GM12878 (cell line): ENCODE results near the gene DEFB110. TPM values are rescaled to one million over a fixed set of nuclear protein-coding genes. Genes with fewer than 3 reads are reported as not detected.

Experiments
- ATAC-seq: fragments of 200-7000 bp; cut with Tn5 transposase; 3 replicates; pipeline ENCODE4 v1.9.1; 2020; ENCODE audit warnings: mild to moderate bottlenecking, moderate library complexity
- Bru-seq: library from RNA; stranded (reverse); fragments of 400-500 nt; gene quantifications from one replicate; lab custom pipeline; 2021; lab: Mats Ljungman, UMichigan
- BruChase-seq, 2 experiments: library from RNA; stranded (reverse); fragments of 400-500 nt; gene quantifications; one replicate each; lab custom pipeline; 2021; lab: Mats Ljungman, UMichigan
- BruUV-seq: library from RNA; stranded (reverse); fragments of 400-500 nt; replicated peaks from 2 replicates; lab custom pipeline; 2021; lab: Mats Ljungman, UMichigan
- CTCF ChIA-PET: fragments of 300-600 bp; sonication (Branson Sonifier 250); formaldehyde crosslinking; extraction: SDS; loops from one replicate; lab custom pipeline; 2021; ENCODE audit warnings: inconsistent platforms; lab: Yijun Ruan, JAX
- POLR2A ChIA-PET: fragments of 350-600 bp; formaldehyde crosslinking; extraction: SDS; loops from one replicate; lab custom pipeline; 2021; ENCODE audit warnings: inconsistent platforms; lab: Charles Lee
- RAD21 ChIA-PET: fragments of 300-600 bp; sonication (Branson Sonifier 250); formaldehyde crosslinking; loops from one replicate; lab custom pipeline; 2023; ENCODE audit warnings: antibody characterized with exemption; ENCODE audit not compliant: unreplicated experiment; lab: Charles Lee
- SMC1A ChIA-PET: fragments of 300-600 bp; sonication (Branson Sonifier 250); formaldehyde crosslinking; loops from one replicate; lab custom pipeline; 2023; ENCODE audit not compliant: unreplicated experiment, uncharacterized antibody; lab: Charles Lee
- DNase-seq: peaks from one replicate; pipeline ENCODE4 v3.0.0-alpha.2; 2011; ENCODE audit warnings: low read depth, low spot score
- FAIRE-seq: peaks from 3 replicates; lab custom pipeline; 2011; peaks lifted over from hg19 to GRCh38; lab: Jason Lieb, UNC
- H2AFZ ChIP-seq: 2 replicates; pipeline ENCODE4 v1.6.0; 2011; ENCODE audit warnings: low read depth, low read length, control low read depth; ENCODE audit not compliant: control insufficient read depth
- H3K27ac ChIP-seq: 2 replicates; pipeline ENCODE4 v1.5.1; 2011; ENCODE audit warnings: control low read depth; ENCODE audit not compliant: control insufficient read depth, insufficient read depth
- H3K27me3 ChIP-seq, 2 experiments: replicated peaks in 1 of 2; 2 replicates each; pipeline versions ENCODE4 v1.6.0 to v1.6.1; 2011; ENCODE audit warnings: low read length in 1 of 2; ENCODE audit not compliant: control insufficient read depth in 2 of 2, insufficient read depth in 2 of 2
- H3K36me3 ChIP-seq, 2 experiments: 2 replicates each; pipeline ENCODE4 v1.5.1; 2011; ENCODE audit warnings: low read length in 1 of 2; ENCODE audit not compliant: control insufficient read depth in 2 of 2, insufficient read depth in 2 of 2
- H3K4me1 ChIP-seq: 2 replicates; pipeline ENCODE4 v1.6.1; 2011; ENCODE audit warnings: mild to moderate bottlenecking, low read length, moderate library complexity, mixed read lengths; ENCODE audit not compliant: control insufficient read depth, insufficient read depth
- H3K4me2 ChIP-seq: 2 replicates; pipeline ENCODE4 v1.6.0; 2011; ENCODE audit warnings: control low read depth; ENCODE audit not compliant: control insufficient read depth, insufficient read depth
- H3K4me3 ChIP-seq: fragments of 200-600 bp; sonication (generic); 2 replicates; pipeline ENCODE4 v1.5.1; 2016
- H3K79me2 ChIP-seq: 2 replicates; pipeline ENCODE4 v1.6.0; 2011; ENCODE audit warnings: low read length; ENCODE audit not compliant: control insufficient read depth, insufficient read depth
- H3K9ac ChIP-seq: 2 replicates; pipeline ENCODE4 v1.8.0; 2011; ENCODE audit warnings: low read length, control low read depth, mixed read lengths; ENCODE audit not compliant: control insufficient read depth, insufficient read depth
- H3K9me3 ChIP-seq: replicated peaks from 3 replicates; pipeline ENCODE4 v1.5.1; 2011; ENCODE audit warnings: mild to moderate bottlenecking, low read length; ENCODE audit not compliant: control insufficient read depth, insufficient read depth
- H4K20me1 ChIP-seq: 2 replicates; pipeline ENCODE4 v1.6.0; 2011; ENCODE audit not compliant: control insufficient read depth, insufficient read depth
- HDGF ChIP-seq: fragments of 450-650 bp; IDR thresholded peaks from 2 replicates; pipeline ENCODE4 v1.6.1; 2016; ENCODE audit warnings: antibody characterized with exemption
- RAD21 ChIP-seq: IDR thresholded peaks from 2 replicates; pipeline ENCODE4 v1.6.1; 2011; ENCODE audit warnings: mild to moderate bottlenecking, low read depth, low read length, moderate library complexity; ENCODE audit not compliant: insufficient read depth
- SIN3A ChIP-seq: IDR thresholded peaks from 2 replicates; pipeline ENCODE4 v1.6.1; 2012; ENCODE audit warnings: low read depth, low read length, improper control_type of control experiment
- ZBTB11 ChIP-seq: fragments of 450-650 bp; formaldehyde crosslinking; IDR thresholded peaks from 2 replicates; pipeline ENCODE4 v1.5.0; 2022; ENCODE audit warnings: mild to moderate bottlenecking, missing genetic modification characterization
- ZBTB40 ChIP-seq: fragments of 450-650 bp; IDR thresholded peaks from 2 replicates; pipeline ENCODE4 v1.6.1; 2016; ENCODE audit warnings: mild to moderate bottlenecking, moderate library complexity, borderline replicate concordance
- ZNF217 ChIP-seq: fragments of 450-650 bp; IDR thresholded peaks from 2 replicates; pipeline ENCODE4 v1.6.1; 2017; ENCODE audit warnings: antibody characterized with exemption, mild to moderate bottlenecking
- ZNF592 ChIP-seq: fragments of 450-650 bp; IDR thresholded peaks from 2 replicates; pipeline ENCODE4 v1.6.1; 2017; ENCODE audit warnings: mild to moderate bottlenecking, moderate library complexity
- in situ Hi-C: fragments of 300-500 bp; cut with MboI; formaldehyde crosslinking; loops from 9 replicates; pipeline ENCODE4 v1.14.3; 2018; ENCODE audit warnings: mixed read lengths
- intact Hi-C: fragments of 100-400 bp; cut with micrococcal nuclease; formaldehyde crosslinking; loops from one replicate; pipeline ENCODE4 v1.14.2; 2022; ENCODE audit not compliant: unreplicated experiment
- long read RNA-seq, 2 experiments: library from polyadenylated mRNA; unstranded; transcript quantifications; one replicate each; pipeline ENCODE4 v2.0.0, GENCODE V29; 2019 to 2020
- polyA minus RNA-seq, 3 experiments: library from RNA; depleted of rRNA, polyadenylated mRNA; stranded (reverse); fragments of >200 nt; gene quantifications; 2 replicates each; pipeline ENCODE4 v1.2.3, GENCODE V29; 2011
- polyA plus RNA-seq, 11 experiments: library from polyadenylated mRNA; depleted of rRNA in 4 of 11; unstranded in 6 of 11; stranded (reverse) in 5 of 11; fragments of >200 nt; fragmentation: Nextera tagmentation in 4 of 11; fragmentation: Illumina TruSeq in 1 of 11; extraction: Ambion mirVana in 4 of 11; extraction: Trizol in 1 of 11; gene quantifications; 1 replicate in 1 of 11; 2 replicates in 10 of 11; pipeline versions ENCODE4 v1.2.1 to v1.2.3, GENCODE V29; 2011 to 2016; ENCODE audit warnings: inconsistent platforms in 2 of 11, missing spikeins in 2 of 11, low read depth in 1 of 11
- total RNA-seq, 4 experiments: library from RNA; depleted of rRNA in 3 of 4; stranded (reverse); fragments of >200 nt in 3 of 4; fragmentation: Illumina TruSeq in 1 of 4; extraction: Trizol in 1 of 4; gene quantifications; 2 replicates each; pipeline versions ENCODE4 v1.2.1 to v1.2.3, GENCODE V29; 2013 to 2021

The DEFB110 gene
- total RNA-seq (2013; cell fraction: nucleolus; rRNA removed) = not detected in 2 replicates
- total RNA-seq (2014; rRNA removed) (not detected in 2 replicates), total RNA-seq (2014; rRNA removed; fragmentation: Illumina TruSeq; extraction: Trizol) (not detected in 2 replicates), total RNA-seq (2021) (not detected in 2 replicates), polyA plus RNA-seq (2011; rRNA removed) (not detected in 2 replicates), polyA plus RNA-seq (2014; fragmentation: Illumina TruSeq; extraction: Trizol) (not detected in 2 replicates), polyA plus RNA-seq (2014; fragmentation: Nextera tagmentation; extraction: Ambion mirVana) (not detected), polyA plus RNA-seq (2014; rRNA removed) (not detected in 2 replicates), polyA plus RNA-seq (2016; fragmentation: Nextera tagmentation; extraction: Ambion mirVana) (not detected), polyA minus RNA-seq (2011; rRNA and poly(A)+ RNA removed) (not detected in 2 replicates), Bru-seq, nascent RNA (not detected), BruChase-seq, experiment 1, labeled RNA remaining after a 6-hour chase (not detected), BruChase-seq, experiment 2, labeled RNA remaining after a 2-hour chase (not detected)
- polyA plus RNA-seq (2011; ENCODE audit: low read depth) = not detected
- not detected in 2 replicates for polyA plus RNA-seq (2011; cell fraction: cytosol; rRNA removed)
- not detected in 2 replicates for polyA plus RNA-seq (2011; cell fraction: nucleus; rRNA removed)
- polyA plus RNA-seq (2012) = not detected in 2 replicates
- polyA minus RNA-seq (2011; cell fraction: cytosol; rRNA and poly(A)+ RNA removed) = not detected in 2 replicates
- not detected in 2 replicates for polyA minus RNA-seq (2011; cell fraction: nucleus; rRNA and poly(A)+ RNA removed)
- long read RNA-seq, experiment 1 = 0 reads
- long read RNA-seq, experiment 2, partial matches to known transcripts = 0 of 1 reads
- long read RNA-seq, experiment 2, other reads (novel, unspliced or antisense) = 1 of 1 reads

GRCh38 chr6:50021894-50022293 is at the start of gene DEFB110:
Gene DEFB110, minus strand, starts transcription at chr6:50021994. Its CDS starts 59 bp downstream, at chr6:50021935.
- Histone ChIP-seq H2AFZ (no peak within 1 kb of the TSS), H3K27ac (no peak within 1 kb of the TSS), H3K27me3 (no peaks in the 10 kb centered on the region), H3K9ac (no peak within 1 kb of the TSS), H3K9me3 (no peaks in the 10 kb centered on the region), H3K79me2 (no peaks in the 10 kb centered on the region), H3K36me3 (no peaks in the 10 kb centered on the region), H3K4me2 (no peak within 1 kb of the TSS), H3K4me3 (no peak within 1 kb of the TSS), H3K4me1 (no peaks in the 10 kb centered on the region), H4K20me1 (no peaks in the 10 kb centered on the region)
- CTCF ChIA-PET = interaction anchor here (0.6 to 1.1 kb wide), 2 partner anchors 9 to 774 kb away, joined by 3 read pairs; no protein-coding TSS in a partner anchor
- RAD21 ChIA-PET = no interaction called here
- in situ Hi-C loops = no loop called here
- BruUV-seq = no TSS peak
- ATAC-seq (no peak), DNase-seq (no peak), FAIRE-seq (no peak)
- SMC1A ChIA-PET = no interaction called here
- intact Hi-C loops = no loop called here
- POLR2A ChIA-PET = no interaction called here
- no peak for TF ChIP-seq ZBTB40
- TF ChIP-seq SIN3A = no peak
- TF ChIP-seq ZNF217 = no peak
- TF ChIP-seq ZBTB11 (CRISPR knock-in tag) = no peak
- no peak for TF ChIP-seq RAD21
- no peak for TF ChIP-seq HDGF
- TF ChIP-seq ZNF592 = no peak
